Esophagus muscularis mucosa (tissue), 4 donors: ENCODE results near the gene KCTD1. TPM values are rescaled to one million over a fixed set of nuclear protein-coding genes. Genes with fewer than 3 reads are reported as not detected.
A peak's percentile ranks its signal among the peaks of the same experiment; 100 is the strongest.

Source experiments
- DNase-seq: peaks from one replicate; pipeline ENCODE4 v3.0.0-alpha.2; 2017; ENCODE audit errors: extremely low spot score
- H3K27ac ChIP-seq, 4 donors: fragments of 200-600 bp; sonication (generic); replicated peaks in 1 of 4; 1 replicate in 3 of 4; 2 replicates in 1 of 4; pipeline ENCODE4 v1.5.1; 2016 to 2019; ENCODE audit warnings: mild to moderate bottlenecking in 1 of 4
- H3K27me3 ChIP-seq, 4 donors: fragments of 200-600 bp; sonication (generic); one replicate each; pipeline versions ENCODE4 v1.5.1 to v1.6.0; 2016 to 2019
- H3K36me3 ChIP-seq, 4 donors: fragments of 200-600 bp; sonication (generic); one replicate each; pipeline ENCODE4 v1.5.1; 2016 to 2019
- H3K4me1 ChIP-seq, 4 donors: fragments of 200-600 bp; sonication (generic); one replicate each; pipeline ENCODE4 v1.5.1; 2016 to 2019
- H3K4me3 ChIP-seq, 4 donors: fragments of 200-600 bp; sonication (generic); 1 replicate in 2 of 4; 2 replicates in 2 of 4; pipeline ENCODE4 v1.5.1; 2016 to 2019; ENCODE audit warnings: mild to moderate bottlenecking in 4 of 4, moderate library complexity in 1 of 4
- H3K9me3 ChIP-seq, 4 donors: fragments of 200-600 bp; sonication (generic); 1 replicate in 3 of 4; 2 replicates in 1 of 4; pipeline ENCODE4 v1.5.1; 2016 to 2019
- CTCF ChIP-seq, 3 experiments: fragments of 200-600 bp in 2 of 3; fragments of 450-650 bp in 1 of 3; sonication (generic) in 2 of 3; IDR thresholded peaks; one replicate each; pipeline ENCODE4 v1.5.1; 2017 to 2019; ENCODE audit warnings: antibody characterized with exemption in 3 of 3, mild to moderate bottlenecking in 2 of 3, moderate library complexity in 1 of 3
- EP300 ChIP-seq: sonication (generic); formaldehyde crosslinking; IDR thresholded peaks from one replicate; pipeline ENCODE4 v1.6.1; 2017; ENCODE audit warnings: antibody characterized with exemption
- POLR2A ChIP-seq: fragments of 450-650 bp; IDR thresholded peaks from one replicate; pipeline ENCODE4 v1.6.1; 2017; ENCODE audit warnings: antibody characterized with exemption, moderate library complexity, mild to moderate bottlenecking, low read depth
- POLR2AphosphoS5 ChIP-seq, 2 donors: sonication (generic); formaldehyde crosslinking; IDR thresholded peaks; one replicate each; pipeline ENCODE4 v1.6.1; 2017; ENCODE audit warnings: antibody characterized with exemption in 2 of 2
- WGBS: methylation state at CpG from one replicate; pipeline ENCODE4 v1.1.5; 2018; 5-methylcytosine and 5-hydroxymethylcytosine counted together
- intact Hi-C: fragments of 100-400 bp; cut with DNase I; formaldehyde crosslinking; loops from one replicate; pipeline ENCODE4 v1.15.1; 2023
- total RNA-seq, 4 donors: library from RNA; depleted of rRNA; stranded (reverse); fragments of >200 nt; gene quantifications; one replicate each; pipeline versions ENCODE4 v1.1.0 to v1.2.1, GENCODE V29; 2016

KCTD1 gene
- total RNA-seq, 4 donors from 2014 or later, result 7.1 to 17.6 (median 12.7) TPM

GRCh38 chr18:26575865-26576217 lies 27.5 kb upstream of the KCTD1 start:
- peak overlapping the region; percentile 41 to 56 (median 52) for H3K4me3 ChIP-seq
- intact Hi-C loops, result no loop called here
- TF ChIP-seq EP300, result no peak
- TF ChIP-seq POLR2A, result no peak
- H3K27ac ChIP-seq, result no peak overlapping the region
- 46% methylated on average over 8 of the region's 8 CpGs for WGBS
- H3K36me3 ChIP-seq, result no peaks in the 10 kb centered on the region
- no peaks in the 10 kb centered on the region for H3K27me3 ChIP-seq
- no peak for DNase-seq
- H3K9me3 ChIP-seq, result no peaks in the 10 kb centered on the region
- H3K4me1 ChIP-seq, result peaks cover 5 to 14% (median 10%) of the 10 kb centered on the region in 4 donors

GRCh38 chr18:26574958-26575864 lies 26.9 kb upstream of the KCTD1 start:
- intact Hi-C loops, result no loop called here
- Histone ChIP-seq H3K9me3 (no peaks in the 10 kb centered on the region), H3K4me3 (peak overlapping the region; percentile 41 to 56 (median 52)), H3K36me3 (no peaks in the 10 kb centered on the region), H3K27ac (no peak overlapping the region), H3K27me3 (no peaks in the 10 kb centered on the region), H3K4me1 (peaks cover 5 to 14% (median 10%) of the 10 kb centered on the region in 4 donors)
- DNase-seq, result no peak
- WGBS, result 17% methylated on average over 7 of the region's 27 CpGs
- no peak for TF ChIP-seq EP300
- no peak for TF ChIP-seq POLR2A
- peak in 1 of 2 donors; percentile 4 for TF ChIP-seq POLR2AphosphoS5 (IDR thresholded peaks at IDR 0.05)
- no peak for TF ChIP-seq CTCF (IDR thresholded peaks at IDR 0.05)

GRCh38 chr18:26568926-26569665 lies 20.7 kb upstream of the KCTD1 start:
- intact Hi-C loops, result no loop called here
- H3K9me3 ChIP-seq, result no peaks in the 10 kb centered on the region
- no peaks in the 10 kb centered on the region for H3K4me1 ChIP-seq
- no peak overlapping the region for H3K27ac ChIP-seq
- no peak for DNase-seq
- H3K36me3 ChIP-seq, result no peaks in the 10 kb centered on the region
- H3K4me3 ChIP-seq, result no peak overlapping the region
- WGBS, result 63% methylated on average over 5 of the region's 5 CpGs
- H3K27me3 ChIP-seq, result no peaks in the 10 kb centered on the region
- TF ChIP-seq CTCF (IDR thresholded peaks at IDR 0.05) (no peak), POLR2AphosphoS5 (IDR thresholded peaks at IDR 0.05) (no peak), EP300 (no peak), POLR2A (no peak)

GRCh38 chr18:26568513-26568912 lies 20.2 kb upstream of the KCTD1 start:
- no peaks in the 10 kb centered on the region for H3K4me1 ChIP-seq
- intact Hi-C loops, result no loop called here
- DNase-seq, result no peak
- WGBS, result 97% methylated on average over 1 of the region's 1 CpG
- H3K36me3 ChIP-seq, result no peaks in the 10 kb centered on the region
- H3K4me3 ChIP-seq, result no peak overlapping the region
- H3K27me3 ChIP-seq, result no peaks in the 10 kb centered on the region
- H3K9me3 ChIP-seq, result no peaks in the 10 kb centered on the region
- TF ChIP-seq CTCF (IDR thresholded peaks at IDR 0.05) (no peak), EP300 (no peak), POLR2A (no peak), POLR2AphosphoS5 (IDR thresholded peaks at IDR 0.05) (no peak)
- no peak overlapping the region for H3K27ac ChIP-seq

GRCh38 chr18:26566874-26567555 lies 18.7 kb upstream of the KCTD1 start:
- 52% methylated on average over 1 of the region's 1 CpG for WGBS
- Histone ChIP-seq H3K27me3 (no peaks in the 10 kb centered on the region), H3K27ac (no peak overlapping the region), H3K4me3 (no peak overlapping the region), H3K9me3 (peaks cover 0 to 6% (median 2%) of the 10 kb centered on the region in 4 donors), H3K36me3 (no peaks in the 10 kb centered on the region), H3K4me1 (no peaks in the 10 kb centered on the region)
- no peak for TF ChIP-seq CTCF (IDR thresholded peaks at IDR 0.05)
- no peak for TF ChIP-seq EP300
- TF ChIP-seq POLR2A, result no peak
- TF ChIP-seq POLR2AphosphoS5 (IDR thresholded peaks at IDR 0.05), result no peak
- intact Hi-C loops, result no loop called here
- no peak for DNase-seq
